ENCODE measurements around the gene TBC1D22A. TPM values are rescaled to one million over a fixed set of nuclear protein-coding genes. Genes with fewer than 3 reads are reported as not detected.
"Not testable (repeated sequence)": the region's sequence is repeated elsewhere in the genome, so short reads cannot be mapped to it uniquely, and the experiment has no call there.

The TBC1D22A gene
- polyA plus RNA-seq, 3 donors = 15.4 to 16.5 (median 15.9) TPM

GRCh38 chr22:47166446-47167016, 404.1 kb downstream of the TBC1D22A start:
- no peak for DNase-seq (ENCODE audit: low read depth in 3 of 3, low spot score in 2 of 3)

GRCh38 chr22:47167056-47167455, 404.6 kb downstream of the TBC1D22A start:
- DNase-seq (ENCODE audit: low read depth in 3 of 3, low spot score in 2 of 3) = no peak

- not testable (repeated sequence) for DNase-seq (ENCODE audit: low read depth in 3 of 3, low spot score in 2 of 3)
These were observed 405.5 kb downstream of the TBC1D22A start for GRCh38 chr22:47167921-47168320.

GRCh38 chr22:47168441-47168840, 406.0 kb downstream of the TBC1D22A start:
- DNase-seq (ENCODE audit: low read depth in 3 of 3, low spot score in 2 of 3) = no peak

GRCh38 chr22:47168900-47169800, 406.7 kb downstream of the TBC1D22A start:
- DNase-seq (ENCODE audit: low read depth in 3 of 3, low spot score in 2 of 3) = no peak

- DNase-seq (ENCODE audit: low read depth in 3 of 3, low spot score in 2 of 3) = no peak
These were observed 407.3 kb downstream of the TBC1D22A start for GRCh38 chr22:47169801-47170140.

- not testable (repeated sequence) for DNase-seq (ENCODE audit: low read depth in 3 of 3, low spot score in 2 of 3)
These were observed 408.3 kb downstream of the TBC1D22A start for GRCh38 chr22:47170511-47171440.

- DNase-seq (ENCODE audit: low read depth in 3 of 3, low spot score in 2 of 3) = no peak
These were observed 409.2 kb downstream of the TBC1D22A start for GRCh38 chr22:47171441-47172221.

- DNase-seq (ENCODE audit: low read depth in 3 of 3, low spot score in 2 of 3) = no peak
These were observed 410.5 kb downstream of the TBC1D22A start for GRCh38 chr22:47172771-47173534.

GRCh38 chr22:47173535-47174021, 411.1 kb downstream of the TBC1D22A start:
- no peak for DNase-seq (ENCODE audit: low read depth in 3 of 3, low spot score in 2 of 3)

GRCh38 chr22:47174096-47174495, 411.6 kb downstream of the TBC1D22A start:
- DNase-seq (ENCODE audit: low read depth in 3 of 3, low spot score in 2 of 3) = no peak

GRCh38 chr22:47174671-47175112, 412.2 kb downstream of the TBC1D22A start:
- no peak for DNase-seq (ENCODE audit: low read depth in 3 of 3, low spot score in 2 of 3)

GRCh38 chr22:47175151-47176025, 412.9 kb downstream of the TBC1D22A start:
- peak in 2 of 3 donors; percentile 56 to 57 for DNase-seq (ENCODE audit: low read depth in 3 of 3, low spot score in 2 of 3)

- no peak for DNase-seq (ENCODE audit: low read depth in 3 of 3, low spot score in 2 of 3)
These were observed 413.6 kb downstream of the TBC1D22A start for GRCh38 chr22:47176026-47176389.

GRCh38 chr22:47176573-47177333, 414.3 kb downstream of the TBC1D22A start:
- DNase-seq (ENCODE audit: low read depth in 3 of 3, low spot score in 2 of 3) = no peak

- no peak for DNase-seq (ENCODE audit: low read depth in 3 of 3, low spot score in 2 of 3)
These were observed 414.9 kb downstream of the TBC1D22A start for GRCh38 chr22:47177334-47177815.

- no peak for DNase-seq (ENCODE audit: low read depth in 3 of 3, low spot score in 2 of 3)
These were observed 415.9 kb downstream of the TBC1D22A start for GRCh38 chr22:47178339-47178738.

Measured in right renal cortex interstitium (tissue), 3 donors.